WTC11 (cell line): ENCODE data around the gene HENMT1.

Experiments
- CDX4 ChIP-seq: fragments of 250-450 bp; sonication (Bioruptor Pico); IDR thresholded peaks from 2 replicates; pipeline ENCODE4 v1.9.0; 2021; ENCODE audit warnings: moderate library complexity, mild to moderate bottlenecking, inconsistent platforms, borderline replicate concordance
- IRF1 ChIP-seq: sonication (generic); formaldehyde crosslinking; IDR thresholded peaks from 2 replicates; pipeline ENCODE4 v1.8.0; 2023; ENCODE audit warnings: missing genetic modification reagents
- MAX ChIP-seq: sonication (generic); formaldehyde crosslinking; IDR thresholded peaks from 2 replicates; pipeline ENCODE4 v1.8.0; 2022; ENCODE audit warnings: mild to moderate bottlenecking, missing genetic modification reagents
- TEAD4 ChIP-seq: sonication (generic); formaldehyde crosslinking; IDR thresholded peaks from 2 replicates; pipeline ENCODE4 v1.8.0; 2022; ENCODE audit warnings: mild to moderate bottlenecking, missing genetic modification reagents
- TP53 ChIP-seq: sonication (generic); formaldehyde crosslinking; IDR thresholded peaks from 2 replicates; pipeline ENCODE4 v1.8.1; 2023; ENCODE audit warnings: mild to moderate bottlenecking, missing genetic modification reagents
- TF ChIP-seq, protein P1 (sequence below): fragments of 200-600 bp; IDR thresholded peaks from 2 replicates; pipeline ENCODE4 v1.8.0; 2022; ENCODE audit warnings: antibody characterized with exemption
- TF ChIP-seq, protein P2 (sequence below): sonication (generic); formaldehyde crosslinking; IDR thresholded peaks from 2 replicates; pipeline ENCODE4 v1.8.1; 2022; ENCODE audit warnings: low read depth, mild to moderate bottlenecking, moderate library complexity, missing genetic modification reagents, borderline replicate concordance

DNA sequence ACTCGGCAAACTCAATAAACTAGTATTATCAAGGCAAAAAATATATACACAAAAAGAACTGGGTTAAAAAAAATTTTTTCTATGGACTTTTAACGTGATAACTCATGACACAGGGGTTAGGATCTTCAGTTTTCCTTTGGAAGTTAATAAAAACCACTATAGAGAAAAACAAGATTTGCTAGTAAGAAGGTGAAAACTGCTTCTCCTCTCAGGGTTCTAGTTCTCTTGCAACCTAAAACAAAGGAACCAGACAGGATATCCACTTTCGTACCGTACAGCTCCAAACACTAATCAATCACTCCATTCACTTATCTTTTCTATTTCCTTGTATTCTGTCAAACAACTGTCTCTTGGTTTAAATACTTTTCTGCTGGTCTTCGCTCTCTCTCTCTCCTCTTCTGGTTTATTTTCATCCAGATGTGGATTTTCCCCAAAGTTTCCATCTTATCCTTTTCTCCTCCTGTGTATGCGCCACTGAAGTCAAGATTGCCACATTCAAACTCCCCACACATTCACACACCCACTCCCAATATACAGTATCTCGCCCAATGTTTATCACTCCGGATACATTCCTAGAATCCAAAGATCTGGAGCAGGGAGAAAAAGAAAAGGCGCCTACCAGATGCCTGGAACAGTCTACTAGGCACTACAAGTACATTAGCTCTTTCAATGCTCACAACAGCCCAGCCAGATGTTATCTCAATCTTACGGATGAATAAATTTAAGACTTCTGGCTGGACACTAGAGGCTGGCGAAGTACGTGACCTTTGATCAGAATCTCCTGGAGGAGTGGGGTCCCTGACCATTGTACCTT, 30.4 kb upstream of the HENMT1 start:
- TF ChIP-seq, protein P1, sequence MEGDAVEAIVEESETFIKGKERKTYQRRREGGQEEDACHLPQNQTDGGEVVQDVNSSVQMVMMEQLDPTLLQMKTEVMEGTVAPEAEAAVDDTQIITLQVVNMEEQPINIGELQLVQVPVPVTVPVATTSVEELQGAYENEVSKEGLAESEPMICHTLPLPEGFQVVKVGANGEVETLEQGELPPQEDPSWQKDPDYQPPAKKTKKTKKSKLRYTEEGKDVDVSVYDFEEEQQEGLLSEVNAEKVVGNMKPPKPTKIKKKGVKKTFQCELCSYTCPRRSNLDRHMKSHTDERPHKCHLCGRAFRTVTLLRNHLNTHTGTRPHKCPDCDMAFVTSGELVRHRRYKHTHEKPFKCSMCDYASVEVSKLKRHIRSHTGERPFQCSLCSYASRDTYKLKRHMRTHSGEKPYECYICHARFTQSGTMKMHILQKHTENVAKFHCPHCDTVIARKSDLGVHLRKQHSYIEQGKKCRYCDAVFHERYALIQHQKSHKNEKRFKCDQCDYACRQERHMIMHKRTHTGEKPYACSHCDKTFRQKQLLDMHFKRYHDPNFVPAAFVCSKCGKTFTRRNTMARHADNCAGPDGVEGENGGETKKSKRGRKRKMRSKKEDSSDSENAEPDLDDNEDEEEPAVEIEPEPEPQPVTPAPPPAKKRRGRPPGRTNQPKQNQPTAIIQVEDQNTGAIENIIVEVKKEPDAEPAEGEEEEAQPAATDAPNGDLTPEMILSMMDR: no peak
- TF ChIP-seq, protein P2, sequence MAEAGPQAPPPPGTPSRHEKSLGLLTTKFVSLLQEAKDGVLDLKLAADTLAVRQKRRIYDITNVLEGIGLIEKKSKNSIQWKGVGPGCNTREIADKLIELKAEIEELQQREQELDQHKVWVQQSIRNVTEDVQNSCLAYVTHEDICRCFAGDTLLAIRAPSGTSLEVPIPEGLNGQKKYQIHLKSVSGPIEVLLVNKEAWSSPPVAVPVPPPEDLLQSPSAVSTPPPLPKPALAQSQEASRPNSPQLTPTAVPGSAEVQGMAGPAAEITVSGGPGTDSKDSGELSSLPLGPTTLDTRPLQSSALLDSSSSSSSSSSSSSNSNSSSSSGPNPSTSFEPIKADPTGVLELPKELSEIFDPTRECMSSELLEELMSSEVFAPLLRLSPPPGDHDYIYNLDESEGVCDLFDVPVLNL: no peak
- no peak for TF ChIP-seq MAX
- no peak for TF ChIP-seq CDX4 (CRISPR knock-in tag)
- TF ChIP-seq IRF1 (CRISPR knock-in tag): no peak
- TF ChIP-seq TEAD4: no peak
- TF ChIP-seq TP53: no peak
